SIG-M5 treated with dmso at 0.1 percent for 504 hours (cell line): Measurements from ENCODE around the gene SP140L.
"Not testable (repeated sequence)": the region's sequence is repeated elsewhere in the genome, so short reads cannot be mapped to it uniquely, and the experiment has no call there.

Experiments used
- DNase-seq: peaks from one replicate; lab custom pipeline; 2025; ENCODE audit not compliant: unreplicated experiment; lab: John Stamatoyannopoulos, UW

SP140L gene

DNA sequence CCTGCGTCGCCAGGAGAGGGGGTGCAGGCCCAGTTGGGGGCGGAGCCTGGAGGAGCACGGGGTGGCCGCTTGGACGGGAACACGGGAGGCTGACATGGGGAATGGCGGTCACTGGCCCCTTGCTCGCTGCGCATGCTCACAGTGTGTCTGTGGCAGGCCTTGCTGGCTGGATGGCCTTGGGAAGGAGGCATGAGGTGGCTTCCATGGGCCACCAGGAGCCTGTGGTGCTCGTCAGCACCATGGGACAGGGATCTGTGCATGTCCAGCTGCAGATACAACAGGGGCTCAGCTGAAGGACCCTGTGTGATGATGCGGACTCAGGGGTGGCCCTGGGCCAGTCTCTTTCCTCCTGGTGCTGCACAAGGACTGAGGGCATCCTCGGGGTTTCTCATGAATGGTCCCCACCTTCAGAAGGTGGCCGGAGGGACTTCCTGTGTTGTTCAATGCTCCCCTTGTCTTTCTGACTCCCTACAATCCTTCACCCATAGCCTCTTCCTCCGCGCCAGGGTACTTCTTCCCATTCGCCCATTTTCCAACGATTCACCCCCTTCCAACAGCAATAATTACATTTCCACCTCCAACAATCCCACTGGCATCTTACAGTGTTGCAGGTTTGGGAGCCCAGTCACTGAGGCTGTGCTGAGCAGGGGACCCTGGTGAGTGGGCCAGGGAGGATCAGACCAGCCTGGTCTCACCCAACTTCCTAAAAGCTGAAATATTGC is 3.4 kb upstream of the SP140L start:
- no peak for DNase-seq

DNA sequence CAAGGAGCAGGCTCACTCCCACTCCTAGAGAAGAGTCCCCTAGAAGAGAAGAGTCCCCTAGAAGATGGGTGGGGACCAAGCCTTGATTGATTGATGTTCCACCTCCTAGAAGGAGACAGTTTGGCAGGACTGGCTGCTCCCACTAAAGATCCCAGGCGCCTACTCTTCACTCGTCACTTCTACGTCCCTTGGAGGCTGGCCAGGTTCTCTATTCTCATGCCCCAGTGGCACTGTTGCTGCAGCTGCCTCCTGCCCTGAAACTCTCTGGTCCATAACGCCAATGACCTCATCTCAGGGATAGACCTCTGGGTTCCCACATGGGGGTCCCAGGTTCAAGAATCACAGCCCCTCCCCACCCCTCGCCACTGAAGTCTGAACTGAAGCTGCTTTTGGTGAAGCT is 2.5 kb upstream of the SP140L start:
- no peak for DNase-seq

DNA sequence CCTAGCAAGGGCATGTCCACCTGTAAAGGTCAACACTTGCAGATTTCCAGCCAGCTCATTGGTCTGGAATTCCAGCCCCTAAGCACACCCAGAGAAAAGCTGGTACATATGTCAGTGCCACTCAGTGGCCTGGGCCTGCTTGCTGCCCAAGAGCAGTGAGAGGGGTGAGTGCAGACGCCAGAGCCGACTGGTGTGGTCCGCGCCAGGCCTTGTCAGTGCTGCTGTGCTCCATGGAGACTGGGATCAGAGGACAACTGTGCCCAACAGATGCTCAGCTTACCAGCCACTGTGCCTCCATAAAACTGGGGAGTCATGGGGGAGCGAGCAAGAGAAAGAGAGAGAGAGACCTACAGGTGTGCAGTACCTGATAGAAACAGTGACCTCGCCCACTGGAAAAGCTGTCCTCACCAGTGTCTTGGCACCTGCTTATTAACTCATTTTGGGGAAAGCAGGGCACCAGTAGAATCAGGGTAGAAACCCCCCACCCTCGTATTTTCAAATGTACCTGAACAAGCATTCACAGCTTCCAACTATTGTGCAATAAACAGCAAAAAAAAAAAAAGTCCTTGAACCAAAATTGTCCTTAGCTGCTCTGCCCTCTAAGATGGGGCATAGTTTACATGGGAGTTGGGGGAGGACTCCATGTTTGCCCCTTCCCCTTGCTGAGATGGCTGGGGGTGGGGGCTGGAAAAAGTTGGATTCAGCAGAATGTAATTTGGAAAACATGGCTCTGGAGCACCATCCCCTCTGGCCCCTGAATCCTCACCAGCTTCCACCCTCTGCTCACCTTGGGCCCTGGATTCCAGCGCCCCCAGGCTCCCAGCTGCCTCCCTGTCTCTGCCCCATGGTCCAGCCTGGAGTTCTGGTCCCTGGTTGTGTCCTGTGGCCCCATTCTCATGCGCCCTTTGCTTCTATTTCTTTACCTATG is 1.4 kb upstream of the SP140L start:
- DNase-seq = no peak

DNA sequence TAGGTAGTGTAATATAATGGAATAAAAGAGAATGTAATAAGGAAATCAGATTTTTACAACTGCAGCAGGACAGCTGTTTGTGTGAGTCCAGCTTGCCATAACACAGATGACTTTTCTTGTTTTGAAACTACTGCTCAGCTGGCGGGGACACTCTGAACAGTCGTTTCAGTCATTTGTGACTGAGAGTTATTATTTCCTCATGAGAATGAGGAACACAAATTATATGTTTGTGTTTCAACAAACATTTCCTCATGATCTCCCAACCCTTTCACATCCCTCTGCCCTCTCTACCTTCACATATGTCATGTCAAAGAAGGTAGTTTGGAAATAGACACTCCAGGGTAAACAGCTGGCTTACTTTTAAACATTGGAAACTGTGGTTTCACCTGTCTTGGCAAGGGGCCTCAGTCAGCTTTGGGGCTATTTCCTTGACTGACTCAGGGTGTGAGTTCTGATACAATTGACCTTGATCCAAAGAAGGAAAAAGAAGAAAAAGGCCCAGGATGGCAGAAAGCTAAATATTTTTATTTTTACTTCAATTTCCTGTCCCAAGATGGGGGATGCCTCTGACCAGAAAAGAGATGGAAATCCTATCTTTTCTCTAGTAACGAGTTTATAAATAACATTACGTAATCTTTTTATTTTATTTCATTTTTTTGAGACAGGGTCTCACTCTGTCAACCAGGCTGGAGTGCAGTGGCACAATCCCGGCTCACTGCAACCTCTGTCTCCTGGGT is 593 bp downstream of the SP140L start:
- DNase-seq = peak; percentile 58

DNA sequence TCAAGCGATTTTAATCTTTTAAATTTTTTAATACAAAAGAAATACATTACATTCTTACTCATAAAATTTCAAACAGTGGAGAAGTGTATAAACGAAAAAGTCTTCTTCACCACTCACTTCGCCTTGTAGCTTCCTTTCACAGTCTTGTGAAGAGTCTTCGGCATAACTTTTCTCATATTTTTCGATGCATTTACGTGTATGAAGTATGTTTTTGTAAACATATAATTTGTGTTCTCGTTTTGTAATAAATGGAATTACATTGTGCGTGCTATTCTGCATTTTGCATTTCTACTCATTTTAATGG is 1.1 kb downstream of the SP140L start:
- no peak for DNase-seq

DNA sequence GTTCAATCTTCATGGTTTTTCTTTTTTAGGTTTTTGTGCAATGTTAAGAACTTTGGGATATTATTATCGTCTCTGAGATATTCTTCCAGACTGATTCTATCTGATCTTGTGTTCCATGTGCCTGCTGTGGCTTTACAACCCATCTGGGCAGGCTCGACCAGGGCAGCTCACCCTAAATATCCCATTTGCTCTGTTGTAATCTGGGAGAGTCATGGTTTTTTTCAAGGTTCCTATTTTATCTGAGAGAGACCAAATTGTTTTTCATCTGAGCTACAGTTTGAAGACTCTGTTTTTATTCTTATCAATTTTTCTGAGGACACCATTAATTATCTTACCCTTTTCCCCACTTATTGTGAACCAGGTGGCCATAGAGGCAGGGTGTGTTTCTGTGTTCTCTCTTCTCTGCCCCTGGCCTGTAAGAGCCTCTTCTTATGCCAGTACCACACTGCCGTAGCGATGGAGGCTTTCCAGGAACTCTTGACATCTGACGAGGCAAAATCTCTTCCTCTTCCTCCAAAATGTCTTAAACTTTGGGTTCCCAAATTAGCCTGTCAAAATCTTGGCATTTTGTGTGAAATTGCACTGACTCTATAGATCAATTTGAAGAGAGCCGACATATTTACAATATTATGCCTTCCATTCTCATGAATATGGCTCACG is 3.1 kb downstream of the SP140L start:
- no peak for DNase-seq

DNA sequence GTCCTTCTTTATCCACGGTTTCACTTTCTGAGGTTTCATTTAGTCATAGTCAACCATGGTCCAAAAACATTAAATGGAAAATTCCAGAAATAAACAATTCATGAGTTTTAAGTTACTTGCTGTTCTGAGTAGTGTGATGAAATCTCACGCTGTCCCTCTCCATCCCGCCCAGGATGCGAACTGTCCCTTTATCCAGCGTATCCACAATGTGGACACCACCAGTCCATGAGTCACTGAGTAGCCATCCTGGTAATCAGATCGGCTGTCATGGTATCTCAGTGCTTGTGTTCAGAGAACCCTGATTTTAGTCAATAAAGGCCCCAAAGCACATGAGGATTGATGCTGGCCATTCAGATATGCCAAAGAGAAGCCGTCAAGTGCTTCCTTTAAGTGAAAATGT is 3.7 kb downstream of the SP140L start:
- DNase-seq = no peak

DNA sequence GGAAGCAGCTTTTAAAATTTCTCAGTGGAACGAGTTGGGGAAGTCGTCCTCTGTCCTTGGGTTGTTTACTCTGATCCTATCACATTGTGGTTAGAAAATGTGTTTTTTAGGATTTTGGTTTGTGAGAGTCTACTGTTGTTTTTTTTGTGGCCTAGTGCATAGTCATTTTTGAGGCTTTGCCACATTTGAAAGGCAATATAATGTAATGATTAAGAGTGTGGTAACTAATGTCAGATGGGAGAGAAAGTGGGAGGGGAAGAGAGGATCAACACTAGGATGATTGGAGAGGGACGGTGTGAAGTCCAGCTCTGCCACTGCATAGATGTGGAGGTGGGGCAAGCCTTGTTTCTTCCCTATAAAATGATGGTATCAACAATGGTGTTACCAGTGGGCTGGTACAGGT is 8.5 kb downstream of the SP140L start:
- no peak for DNase-seq

DNA sequence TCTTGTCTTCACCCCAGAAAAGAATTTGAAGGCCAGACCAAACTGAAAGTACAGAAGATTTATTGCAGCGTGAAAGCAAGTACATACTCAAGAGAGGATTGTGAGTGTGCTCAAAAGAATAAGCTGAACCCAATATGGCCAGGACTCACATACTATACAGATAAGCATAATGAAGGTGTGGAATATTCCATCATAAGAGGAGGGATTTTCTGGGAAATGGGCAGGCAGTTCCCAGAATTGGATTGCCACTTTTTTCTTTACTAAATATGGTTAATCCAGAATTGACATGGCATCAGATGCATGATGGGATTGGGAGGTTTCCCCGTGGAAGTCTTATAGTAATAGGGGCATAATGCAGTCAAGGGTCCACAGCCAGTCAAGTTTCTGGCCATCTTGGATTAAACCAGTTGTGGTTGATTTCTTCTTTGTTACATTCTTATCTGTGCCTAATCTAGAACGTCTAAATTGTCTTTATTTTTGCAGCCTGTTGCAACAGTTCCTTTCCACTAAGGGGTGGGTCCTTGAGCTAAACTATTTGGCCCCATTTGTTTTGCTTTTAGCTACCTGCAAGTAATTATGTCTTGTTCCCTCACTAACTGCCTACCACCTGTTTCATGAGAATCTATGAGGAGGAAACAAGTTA is 9.0 kb downstream of the SP140L start:
- DNase-seq = no peak

DNA sequence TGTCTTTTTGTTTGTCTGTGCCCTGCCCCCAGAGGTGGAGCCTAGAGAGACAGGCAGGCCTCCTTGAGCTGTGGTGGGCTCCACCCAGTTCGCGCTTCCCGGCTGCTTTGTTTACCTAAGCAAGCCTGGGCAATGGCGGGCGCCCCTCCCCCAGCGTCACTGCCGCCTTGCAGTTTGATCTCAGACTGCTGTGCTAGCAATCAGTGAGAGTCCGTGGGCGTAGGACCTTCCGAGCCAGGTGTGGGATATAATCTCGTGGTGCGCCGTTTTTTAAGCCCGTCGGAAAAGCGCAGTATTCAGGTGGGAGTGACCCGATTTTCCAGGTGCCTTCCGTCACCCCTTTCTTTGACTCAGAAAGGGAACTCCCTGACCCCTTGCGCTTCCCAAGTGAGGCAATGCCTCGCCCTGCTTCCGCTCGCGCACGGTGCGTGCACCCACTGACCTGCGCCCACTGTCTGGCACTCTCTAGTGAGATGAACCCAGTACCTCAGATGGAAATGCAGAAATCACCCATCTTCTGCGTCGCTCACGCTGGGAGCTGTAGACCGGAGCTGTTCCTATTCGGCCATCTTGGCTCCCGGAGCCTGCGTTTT is 15.0 kb downstream of the SP140L start:
- DNase-seq = not testable (repeated sequence)

DNA sequence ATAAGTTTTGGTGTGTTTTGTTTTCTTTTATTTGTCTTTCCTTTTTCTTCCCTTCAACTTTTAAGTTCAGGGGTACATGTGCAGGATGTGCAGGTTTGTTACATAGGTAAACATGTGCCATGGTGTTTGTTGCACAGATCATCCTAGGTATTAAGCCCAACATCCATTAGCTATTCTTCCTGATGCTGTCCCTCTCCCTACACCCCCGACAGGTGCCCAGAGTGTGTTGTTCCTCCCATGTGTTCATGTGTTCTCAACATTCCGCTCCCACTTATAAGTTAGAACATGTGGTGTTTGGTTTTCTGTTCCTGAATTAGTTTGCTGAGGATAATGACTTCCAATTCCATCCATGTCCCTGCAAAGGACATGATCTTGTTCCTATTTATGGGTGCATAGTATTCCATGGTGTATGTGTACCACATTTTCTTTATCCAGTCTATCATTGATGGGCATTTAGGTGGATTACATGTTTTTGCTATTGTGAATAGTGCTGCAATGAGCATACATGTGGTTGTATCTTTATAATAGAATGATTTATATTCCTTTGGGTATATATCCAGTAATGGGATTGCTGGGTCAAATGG is 16.1 kb downstream of the SP140L start:
- not testable (repeated sequence) for DNase-seq

DNA sequence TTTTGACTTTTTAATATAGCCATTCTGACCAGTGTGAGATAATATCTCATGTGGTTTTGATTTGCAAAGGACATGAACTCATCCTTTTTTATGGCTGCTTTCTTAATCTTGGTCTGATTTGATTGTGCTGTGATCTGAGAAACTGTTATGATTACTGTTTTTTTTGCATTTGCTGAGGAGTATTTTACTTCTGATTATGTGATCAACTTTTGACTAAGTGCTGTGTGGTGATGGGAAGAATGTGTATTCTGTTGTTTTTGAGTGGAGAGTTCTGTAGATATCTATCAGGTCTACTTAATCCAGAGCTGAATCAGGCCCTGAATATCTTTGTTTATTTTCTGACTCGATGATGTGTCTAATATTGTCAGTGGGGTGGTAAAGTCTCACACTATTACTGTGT is 16.8 kb downstream of the SP140L start:
- no peak for DNase-seq

DNA sequence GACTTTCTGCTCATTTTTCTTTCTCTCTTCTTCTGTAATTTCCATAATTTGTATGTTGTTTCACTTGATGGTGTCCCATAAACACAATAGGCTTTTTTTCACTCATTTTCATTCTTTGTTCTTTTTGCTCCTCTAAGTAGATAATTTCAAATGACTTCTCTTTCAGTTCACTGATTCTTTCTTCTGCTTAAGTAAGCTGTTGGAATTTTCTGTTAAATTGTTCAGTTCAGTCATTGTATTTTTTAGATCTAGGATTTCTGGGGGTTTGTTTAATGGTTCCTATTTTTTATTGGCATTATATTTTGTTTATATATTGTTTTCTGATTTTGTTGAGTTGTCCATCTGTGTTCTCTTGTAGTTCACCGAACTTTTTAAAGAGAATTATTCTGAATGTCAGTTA is 19.5 kb downstream of the SP140L start:
- no peak for DNase-seq

DNA sequence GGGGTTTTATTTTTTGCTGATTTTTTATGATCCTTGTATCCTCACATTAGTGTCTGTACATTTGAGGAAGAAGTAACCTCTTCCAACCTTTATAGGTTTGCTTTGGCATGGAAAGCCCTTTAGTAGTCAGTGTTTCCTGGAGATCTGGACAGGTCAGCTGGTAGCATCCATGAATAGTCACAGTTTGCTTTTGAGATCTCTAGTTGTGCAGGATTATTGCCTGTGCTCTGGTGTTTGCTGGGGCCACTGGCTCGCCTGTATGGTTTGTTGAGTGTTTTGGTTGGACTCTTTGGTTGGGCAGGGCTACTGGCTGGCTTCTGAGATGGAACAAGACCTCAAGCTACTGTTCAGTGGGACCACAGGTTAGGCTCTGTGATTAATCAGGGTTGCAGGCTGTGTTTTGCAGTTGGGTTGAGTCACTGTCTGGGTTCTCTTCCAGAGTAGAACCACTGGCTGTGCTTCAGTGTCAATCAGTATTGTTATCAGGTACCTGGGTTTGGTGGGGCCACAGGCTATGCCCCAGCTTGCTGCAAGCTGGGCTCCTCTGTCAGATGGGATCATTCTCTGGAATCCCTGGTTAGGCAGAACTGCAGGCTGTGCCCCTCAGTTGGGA is 20.0 kb downstream of the SP140L start:
- DNase-seq = no peak

DNA sequence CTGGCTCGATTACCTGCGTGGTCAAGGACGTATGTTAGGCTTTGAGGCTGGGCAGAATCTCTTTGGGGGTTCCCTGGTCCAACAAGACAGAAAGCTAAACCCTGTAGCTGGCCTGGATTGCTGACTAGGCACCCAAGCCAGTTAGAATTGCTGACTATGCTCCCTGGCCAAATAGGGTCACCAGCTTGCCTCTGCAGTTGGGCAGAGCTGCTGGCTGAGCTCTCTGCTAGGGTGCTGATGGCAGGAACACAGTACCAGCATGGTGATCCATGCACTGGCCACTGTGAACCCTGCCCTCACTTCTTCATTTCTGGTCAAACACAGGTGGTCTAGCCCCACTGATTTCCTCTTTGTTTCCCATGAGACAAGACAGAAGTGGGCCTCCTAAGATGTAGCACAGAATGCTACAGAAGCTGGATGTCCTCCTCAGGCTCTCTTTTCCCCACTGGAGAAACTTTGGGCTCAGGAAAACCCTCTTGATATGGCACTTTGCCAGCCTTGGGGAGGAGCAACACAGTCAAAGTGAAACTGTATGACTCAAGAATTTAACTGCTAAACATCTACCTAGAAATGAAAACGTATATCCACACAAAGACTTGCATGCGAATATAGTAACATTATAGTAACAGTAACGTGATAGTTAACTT is 20.8 kb downstream of the SP140L start:
- DNase-seq = no peak

DNA sequence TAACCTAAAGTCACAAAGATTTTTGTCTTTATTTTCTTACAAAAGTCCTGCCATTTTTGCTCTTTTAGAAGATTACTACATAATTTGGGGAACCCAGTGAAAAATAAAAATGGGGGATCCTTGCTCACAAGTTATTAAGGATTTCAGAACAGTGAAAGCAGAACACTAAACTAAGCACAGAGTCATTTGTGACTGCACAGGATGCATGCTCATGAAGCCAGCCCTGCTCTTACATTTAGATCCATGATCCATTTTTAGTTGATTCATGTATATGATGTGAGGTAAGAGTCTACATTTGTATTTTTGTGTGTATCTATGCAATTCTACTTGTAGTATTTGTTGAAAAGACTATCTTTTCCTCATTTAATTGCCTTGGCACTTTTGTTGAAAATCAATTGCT is 21.8 kb downstream of the SP140L start:
- DNase-seq = no peak

DNA sequence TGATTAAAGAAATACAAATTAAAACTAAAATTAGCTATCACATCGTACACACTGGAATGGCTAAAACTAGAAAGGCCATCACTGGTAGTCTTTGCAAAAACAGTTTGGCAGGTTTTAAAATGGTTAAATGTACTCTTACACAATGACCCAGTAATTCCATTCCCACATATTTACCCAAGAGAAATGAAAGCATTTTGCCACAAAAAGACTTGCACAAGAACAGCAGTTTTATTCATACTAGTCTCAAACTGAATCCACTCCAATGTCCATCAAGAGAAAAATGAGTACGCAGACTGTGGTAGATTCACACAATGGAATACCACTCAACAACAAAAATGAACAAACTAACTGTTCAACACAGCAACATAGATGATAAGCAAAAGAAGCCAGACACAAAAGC is 29.1 kb downstream of the SP140L start:
- DNase-seq = no peak

DNA sequence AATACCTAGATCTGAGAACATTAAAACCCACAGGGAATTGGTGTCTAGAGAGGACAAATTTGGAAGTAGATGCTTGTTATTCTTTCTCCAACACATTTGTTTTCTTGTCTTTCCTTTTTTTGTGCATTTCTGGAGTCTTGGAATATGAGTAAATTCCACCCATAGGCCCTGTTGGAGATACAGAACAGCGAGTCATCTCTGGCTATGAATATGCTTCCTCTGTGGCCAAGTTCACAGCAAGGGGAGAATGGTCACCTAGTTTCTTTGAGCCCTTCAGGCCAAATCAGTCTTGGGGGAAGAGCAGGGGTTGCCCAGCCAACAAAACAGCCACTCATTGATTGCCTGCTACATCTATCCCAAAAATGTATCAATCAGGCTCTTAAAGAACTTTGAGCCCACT is 31.3 kb downstream of the SP140L start:
- DNase-seq = no peak

DNA sequence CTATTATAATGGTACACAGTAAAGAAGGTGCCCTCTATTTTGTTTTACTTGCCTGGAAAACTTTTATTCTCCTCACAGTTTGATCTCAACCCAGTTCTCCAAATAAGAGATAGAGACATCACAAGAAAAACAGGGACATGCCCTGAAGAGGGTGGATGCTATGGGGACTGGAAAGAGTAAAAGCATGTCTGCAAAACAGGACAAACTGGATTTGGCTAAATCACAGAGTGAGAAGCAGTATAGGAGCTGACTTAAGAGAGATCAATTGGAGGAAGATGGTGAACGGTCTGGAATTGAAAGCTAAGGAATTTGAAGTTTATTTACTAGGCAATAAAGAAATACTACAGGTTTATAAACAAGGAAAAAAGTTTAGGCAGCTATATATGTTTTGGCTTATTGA is 33.0 kb downstream of the SP140L start:
- DNase-seq = peak; percentile 0
